ENCODE measurements around the gene BAG5.
A peak's percentile ranks its signal among the peaks of the same experiment; 100 is the strongest.

The BAG5 gene

GRCh38 chr14:103520269-103520656 lies 42.2 kb downstream of the BAG5 start:
- no peak for DNase-seq (ENCODE audit: low read depth)
- H3K4me3 ChIP-seq (ENCODE audit: low read depth, low read length) = no peak overlapping the region
- TF ChIP-seq CTCF (conservative IDR thresholded peaks at IDR 0.05; ENCODE audit: low read depth, low read length) = no peak

GRCh38 chr14:103519837-103520212 lies 42.6 kb downstream of the BAG5 start:
- no peak overlapping the region for H3K4me3 ChIP-seq (ENCODE audit: low read depth, low read length)
- no peak for DNase-seq (ENCODE audit: low read depth)
- no peak for TF ChIP-seq CTCF (conservative IDR thresholded peaks at IDR 0.05; ENCODE audit: low read depth, low read length)

GRCh38 chr14:103519043-103519836 lies 43.2 kb downstream of the BAG5 start:
- TF ChIP-seq CTCF (conservative IDR thresholded peaks at IDR 0.05; ENCODE audit: low read depth, low read length) = no peak
- peak; percentile 44 for DNase-seq (ENCODE audit: low read depth)
- no peak overlapping the region for H3K4me3 ChIP-seq (ENCODE audit: low read depth, low read length)

GRCh38 chr14:103518422-103519042 lies 43.9 kb downstream of the BAG5 start:
- TF ChIP-seq CTCF (conservative IDR thresholded peaks at IDR 0.05; ENCODE audit: low read depth, low read length) = peak; percentile 89
- H3K4me3 ChIP-seq (ENCODE audit: low read depth, low read length) = no peak overlapping the region
- DNase-seq (ENCODE audit: low read depth) = peak; percentile 49

- DNase-seq (ENCODE audit: low read depth) = no peak
- TF ChIP-seq CTCF (conservative IDR thresholded peaks at IDR 0.05; ENCODE audit: low read depth, low read length) = no peak
These were observed 44.6 kb downstream of the BAG5 start for GRCh38 chr14:103517721-103518421.

GRCh38 chr14:103517174-103517566 lies 45.3 kb downstream of the BAG5 start:
- DNase-seq (ENCODE audit: low read depth) = no peak
- no peak for TF ChIP-seq CTCF (conservative IDR thresholded peaks at IDR 0.05; ENCODE audit: low read depth, low read length)
- no peak overlapping the region for H3K4me3 ChIP-seq (ENCODE audit: low read depth, low read length)

More at GRCh38 chr14:103517721-103518421, 44.6 kb downstream of the BAG5 start:
- no peak overlapping the region for H3K4me3 ChIP-seq (ENCODE audit: low read depth, low read length)
